Stimulated activated CD8-positive, alpha-beta memory T cell treated with anti-CD3 and anti-CD28 coated beads, Interleukin-2, amount 100 ng/mL, for 48 hours (primary cell): ENCODE measurements around the gene GPR146.
"Not testable (repeated sequence)": the region's sequence is repeated elsewhere in the genome, so short reads cannot be mapped to it uniquely, and the experiment has no call there.

Experiments used
- DNase-seq, 2 donors: peaks; one replicate each; pipeline ENCODE4 v3.0.0-alpha.2; 2020; ENCODE audit warnings: low read depth in 2 of 2

GPR146 gene

DNA sequence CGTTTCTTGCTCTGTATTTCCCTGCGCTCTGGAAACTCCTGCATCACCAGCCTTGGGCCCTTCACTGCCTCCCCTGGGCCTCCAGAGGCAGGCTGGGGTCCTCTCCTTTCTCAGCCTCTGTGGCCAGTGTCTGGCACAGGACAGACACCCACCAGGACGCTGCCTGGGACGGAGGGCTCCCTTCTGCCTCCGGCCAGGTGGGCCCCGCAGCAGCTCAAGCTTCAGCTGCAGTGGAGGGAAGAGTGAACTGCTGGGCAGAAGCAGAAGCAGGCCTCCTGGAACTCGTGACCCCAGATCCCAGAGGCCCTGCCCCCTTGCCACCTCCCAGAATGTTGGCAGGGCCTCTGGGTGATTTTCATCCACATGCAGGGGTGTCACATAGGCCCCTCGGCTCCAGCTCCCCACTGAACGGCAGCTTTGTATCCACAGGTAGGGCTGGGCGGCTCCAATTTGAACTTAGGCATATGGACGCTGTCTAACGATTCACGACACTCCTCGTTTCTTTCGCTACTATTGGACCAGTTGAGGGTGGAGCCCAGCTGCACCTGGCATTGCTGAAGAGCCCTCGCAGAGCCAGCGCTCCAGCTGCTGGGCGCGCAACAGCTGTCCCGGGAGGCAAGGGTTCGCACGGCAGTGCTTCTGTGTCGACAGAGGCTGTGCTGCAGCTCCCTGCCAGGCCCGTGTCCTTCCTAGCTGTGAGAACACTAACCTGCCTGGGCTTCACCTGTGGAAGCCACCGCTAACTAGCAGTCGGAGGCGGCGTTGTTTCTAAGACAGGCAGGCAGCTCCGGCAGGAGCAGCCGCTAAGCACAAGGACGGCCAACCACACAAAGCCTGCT, 18.4 kb upstream of the GPR146 start:
- no peak for DNase-seq

GRCh38 chr7:1026721-1027161, 17.6 kb upstream of the GPR146 start:
- no peak for DNase-seq

GRCh38 chr7:1027242-1028043, 16.9 kb upstream of the GPR146 start:
- no peak for DNase-seq

DNA sequence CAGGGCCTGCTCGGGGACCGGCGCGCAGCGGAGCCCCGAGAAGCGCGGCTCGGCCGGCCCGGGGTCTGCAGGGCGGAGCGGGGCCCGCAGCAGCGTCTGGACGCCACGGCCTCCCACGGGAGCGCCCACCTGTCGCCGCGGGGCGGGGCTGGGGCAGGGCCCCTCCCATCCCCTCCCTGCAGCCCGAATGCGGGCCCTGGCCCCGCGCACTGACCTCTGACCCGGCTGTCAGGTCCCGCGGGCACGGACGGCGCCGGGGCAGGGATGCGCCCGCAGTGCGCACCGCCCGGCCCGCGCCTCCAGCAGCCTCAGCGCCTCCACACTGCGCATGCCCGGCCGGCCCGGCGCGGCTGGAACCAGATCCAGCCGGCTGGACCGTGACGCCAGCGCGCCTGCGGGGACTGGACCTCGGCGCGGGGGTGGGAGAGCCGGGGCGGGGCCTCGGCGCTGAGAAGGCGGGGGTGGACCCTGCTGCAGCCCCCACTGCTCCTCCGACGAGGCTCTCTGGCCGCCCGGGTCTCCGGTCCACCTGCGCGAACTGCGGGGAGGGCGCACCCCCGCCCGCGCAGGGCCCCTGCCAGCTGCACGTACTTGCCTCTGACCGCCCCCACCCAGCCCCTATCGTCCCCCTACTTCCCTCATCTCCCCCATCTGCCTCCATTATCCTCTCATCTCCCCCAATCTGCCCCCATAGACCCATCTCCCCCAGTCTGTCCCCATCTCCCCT, 16.1 kb upstream of the GPR146 start:
- DNase-seq = peak; percentile 71 to 86

- peak; percentile 47 to 48 for DNase-seq
Measured at GRCh38 chr7:1028775-1029636, 15.3 kb upstream of the GPR146 start.

GRCh38 chr7:1029637-1030443, 14.5 kb upstream of the GPR146 start:
- DNase-seq = no peak

- DNase-seq = no peak
Measured at GRCh38 chr7:1030444-1031070, 13.8 kb upstream of the GPR146 start.

GRCh38 chr7:1031716-1032455, 12.5 kb upstream of the GPR146 start:
- DNase-seq = no peak

GRCh38 chr7:1032536-1033181, 11.7 kb upstream of the GPR146 start:
- no peak for DNase-seq

DNA sequence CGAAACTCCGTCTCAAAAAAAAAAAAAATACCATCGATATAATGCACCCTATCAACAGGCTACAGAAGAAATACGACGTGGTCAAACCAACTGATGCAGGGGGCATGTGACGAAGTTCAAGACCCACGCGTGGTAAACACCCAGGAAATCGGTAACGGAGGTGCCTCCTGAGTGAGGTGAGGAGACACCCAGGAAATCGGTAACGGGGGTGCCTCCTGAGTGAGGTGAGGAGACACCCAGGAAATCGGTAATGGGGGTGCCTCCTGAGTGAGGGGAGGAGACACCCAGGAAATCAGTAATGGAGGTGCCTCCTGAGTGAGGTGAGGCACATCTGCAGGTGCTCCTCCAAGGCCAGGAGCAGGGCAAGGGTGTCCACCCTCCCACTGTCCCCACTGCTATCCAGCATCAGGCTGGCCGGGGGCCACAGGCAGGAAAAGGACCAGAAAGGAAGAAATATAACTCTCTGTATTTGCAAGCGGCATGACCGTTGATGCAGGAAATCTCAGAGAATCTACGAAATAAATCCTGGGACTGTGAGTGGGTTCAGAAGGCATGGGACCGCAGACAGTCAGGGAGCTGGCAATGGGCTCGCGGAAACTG, 10.7 kb upstream of the GPR146 start:
- DNase-seq = no peak

DNA sequence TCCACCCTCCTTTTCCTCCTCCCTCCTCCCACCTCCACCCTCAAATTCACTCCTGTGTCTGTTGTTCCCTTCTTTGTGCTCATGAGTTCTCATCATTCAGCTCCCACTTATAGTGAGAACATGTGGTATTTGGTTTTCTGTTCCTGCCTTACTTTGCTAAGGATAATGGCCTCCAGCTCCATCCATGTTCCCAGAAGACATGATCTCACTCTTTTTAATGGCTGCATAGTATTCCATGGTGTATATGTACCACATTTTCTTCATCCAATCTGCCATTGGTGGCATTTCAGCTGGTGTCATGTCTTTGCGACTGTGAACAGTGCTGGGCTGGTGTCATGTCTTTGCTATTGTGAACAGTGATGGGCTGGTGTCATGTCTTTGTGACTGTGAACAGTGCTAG, 9.6 kb upstream of the GPR146 start:
- not testable (repeated sequence) for DNase-seq

- DNase-seq = not testable (repeated sequence)
Measured at GRCh38 chr7:1036164-1036928, 8.0 kb upstream of the GPR146 start.

DNA sequence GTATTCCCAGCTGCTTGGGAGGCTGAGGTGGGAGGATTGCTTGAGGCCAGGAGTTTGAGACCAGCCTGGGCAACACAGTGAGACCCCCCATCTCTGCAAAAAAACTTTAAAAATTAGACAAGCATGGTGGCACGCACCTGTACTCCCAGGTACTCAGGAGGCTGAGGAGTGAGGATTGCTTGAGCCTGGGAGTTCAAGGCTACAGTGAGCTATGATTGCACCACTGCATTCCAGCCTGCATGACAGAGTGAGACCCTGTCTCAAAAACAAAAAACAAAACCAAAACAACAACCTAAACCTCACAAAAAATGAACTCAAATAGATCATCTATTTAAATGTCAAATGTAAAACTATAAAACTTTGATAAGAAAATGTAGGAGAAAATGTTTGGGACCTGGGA, 4.1 kb upstream of the GPR146 start:
- DNase-seq = not testable (repeated sequence)

- DNase-seq = no peak
Measured at GRCh38 chr7:1040790-1041189, 3.6 kb upstream of the GPR146 start.

- no peak for DNase-seq
Measured at GRCh38 chr7:1041551-1042491, 2.5 kb upstream of the GPR146 start.

- no peak for DNase-seq
Measured at GRCh38 chr7:1042492-1042833, 1.9 kb upstream of the GPR146 start.
